Liver (tissue), 3 donors: ENCODE data around the gene BSDC1.

Experiments used
- ATF3 ChIP-seq: IDR thresholded peaks from 2 replicates; pipeline ENCODE4 v1.6.1; 2016; ENCODE audit warnings: antibody characterized with exemption
- EGR1 ChIP-seq, 2 donors: IDR thresholded peaks; 2 replicates each; pipeline ENCODE4 v1.6.1; 2016 to 2018; ENCODE audit warnings: antibody characterized with exemption in 2 of 2, low read depth in 2 of 2
- HNF4A ChIP-seq, 2 donors: conservative IDR thresholded peaks; 2 replicates each; pipeline ENCODE4 v1.6.1; 2016; ENCODE audit warnings: antibody characterized with exemption in 2 of 2, mild to moderate bottlenecking in 2 of 2
- HNF4G ChIP-seq: IDR thresholded peaks from 2 replicates; pipeline ENCODE4 v1.6.1; 2016; ENCODE audit warnings: antibody characterized with exemption
- JUND ChIP-seq, 2 donors: IDR thresholded peaks; 2 replicates each; pipeline ENCODE4 v1.6.1; 2016; ENCODE audit warnings: antibody characterized with exemption in 2 of 2
- MAX ChIP-seq: IDR thresholded peaks from 2 replicates; pipeline ENCODE4 v1.6.1; 2016; ENCODE audit warnings: antibody characterized with exemption
- RAD21 ChIP-seq, 2 donors: IDR thresholded peaks; 2 replicates each; pipeline ENCODE4 v1.6.1; 2016; ENCODE audit warnings: antibody characterized with exemption in 2 of 2, mild to moderate bottlenecking in 2 of 2
- SP1 ChIP-seq: IDR thresholded peaks from 2 replicates; pipeline ENCODE4 v1.6.1; 2018; ENCODE audit warnings: antibody characterized with exemption, mild to moderate bottlenecking
- TAF1 ChIP-seq: conservative IDR thresholded peaks from 2 replicates; pipeline ENCODE4 v1.6.1; 2016; ENCODE audit warnings: antibody characterized with exemption, mild to moderate bottlenecking
- YY1 ChIP-seq: IDR thresholded peaks from 2 replicates; pipeline ENCODE4 v1.6.1; 2016; ENCODE audit warnings: antibody characterized with exemption, mild to moderate bottlenecking
- ZBTB33 ChIP-seq: IDR thresholded peaks from 2 replicates; pipeline ENCODE4 v1.6.1; 2016; ENCODE audit warnings: antibody characterized with exemption
- TF ChIP-seq, protein P1 (sequence below): fragments of 150-350 bp; IDR thresholded peaks from 2 replicates; pipeline ENCODE4 v1.5.1; 2017; ENCODE audit warnings: improper control_type of control experiment, low read depth, low read length; ENCODE audit not compliant: missing input control
- donor health status: healthy.
- donor health status: healthy.

- TF ChIP-seq ATF3 (no peak), MAX (no peak), SP1 (no peak), RAD21 (IDR thresholded peaks at IDR 0.05) (no peak), JUND (IDR thresholded peaks at IDR 0.05) (no peak), HNF4A (conservative IDR thresholded peaks at IDR 0.05) (no peak), HNF4G (no peak), YY1 (no peak), ZBTB33 (no peak), TAF1 (no peak), EGR1 (IDR thresholded peaks at IDR 0.05; ENCODE audit: low read depth in 2 of 2) (no peak)
- TF ChIP-seq, protein P1, sequence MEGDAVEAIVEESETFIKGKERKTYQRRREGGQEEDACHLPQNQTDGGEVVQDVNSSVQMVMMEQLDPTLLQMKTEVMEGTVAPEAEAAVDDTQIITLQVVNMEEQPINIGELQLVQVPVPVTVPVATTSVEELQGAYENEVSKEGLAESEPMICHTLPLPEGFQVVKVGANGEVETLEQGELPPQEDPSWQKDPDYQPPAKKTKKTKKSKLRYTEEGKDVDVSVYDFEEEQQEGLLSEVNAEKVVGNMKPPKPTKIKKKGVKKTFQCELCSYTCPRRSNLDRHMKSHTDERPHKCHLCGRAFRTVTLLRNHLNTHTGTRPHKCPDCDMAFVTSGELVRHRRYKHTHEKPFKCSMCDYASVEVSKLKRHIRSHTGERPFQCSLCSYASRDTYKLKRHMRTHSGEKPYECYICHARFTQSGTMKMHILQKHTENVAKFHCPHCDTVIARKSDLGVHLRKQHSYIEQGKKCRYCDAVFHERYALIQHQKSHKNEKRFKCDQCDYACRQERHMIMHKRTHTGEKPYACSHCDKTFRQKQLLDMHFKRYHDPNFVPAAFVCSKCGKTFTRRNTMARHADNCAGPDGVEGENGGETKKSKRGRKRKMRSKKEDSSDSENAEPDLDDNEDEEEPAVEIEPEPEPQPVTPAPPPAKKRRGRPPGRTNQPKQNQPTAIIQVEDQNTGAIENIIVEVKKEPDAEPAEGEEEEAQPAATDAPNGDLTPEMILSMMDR = no peak
Measured at GRCh38 chr1:32341971-32342370, 52.3 kb downstream of the BSDC1 start.
